CD4-positive, alpha-beta memory T cell (primary cell): ENCODE data around the gene NEAT1. TPM values are rescaled to one million over a fixed set of nuclear protein-coding genes. Genes with fewer than 3 reads are reported as not detected.
"Not testable (repeated sequence)": the region's sequence is repeated elsewhere in the genome, so short reads cannot be mapped to it uniquely, and the experiment has no call there.

Experiments
- CTCF ChIA-PET: fragments of 350-600 bp; sonication (Branson Sonifier 250); formaldehyde crosslinking; loops from one replicate; lab custom pipeline; 2021; ENCODE audit warnings: inconsistent platforms; ENCODE audit not compliant: partially characterized antibody; lab: Charles Lee
- POLR2A ChIA-PET: fragments of 350-600 bp; sonication (Branson Sonifier 250); formaldehyde crosslinking; loops from one replicate; lab custom pipeline; 2021; ENCODE audit not compliant: partially characterized antibody; lab: Charles Lee
- DNase-seq, 5 donors: peaks; one replicate each; pipeline versions ENCODE4 v3.0.0 to v3.0.0-alpha.2; 2020 to 2022; ENCODE audit warnings: mixed read lengths in 1 of 5
- H3K27ac ChIP-seq: one replicate; pipeline ENCODE4 v1.7.0; 2013; ENCODE audit warnings: low read depth, low read length
- H3K27me3 ChIP-seq: 2 replicates; pipeline ENCODE4 v1.7.0; 2013; ENCODE audit warnings: mild to moderate bottlenecking, low read length, moderate library complexity; ENCODE audit not compliant: insufficient read depth
- H3K36me3 ChIP-seq: 2 replicates; pipeline ENCODE4 v1.7.0; 2013; ENCODE audit warnings: mild to moderate bottlenecking, low read length, moderate library complexity; ENCODE audit not compliant: insufficient read depth
- H3K4me1 ChIP-seq: 2 replicates; pipeline ENCODE4 v1.7.0; 2013; ENCODE audit warnings: mild to moderate bottlenecking, low read length, moderate library complexity; ENCODE audit not compliant: insufficient read depth
- H3K4me3 ChIP-seq, 2 donors: one replicate each; pipeline ENCODE4 v1.7.0; 2013; ENCODE audit warnings: low read length in 2 of 2, mild to moderate bottlenecking in 1 of 2
- H3K9me3 ChIP-seq, 2 donors: one replicate each; pipeline ENCODE4 v1.7.0; 2013; ENCODE audit warnings: low read length in 2 of 2, control low read depth in 1 of 2; ENCODE audit not compliant: control insufficient read depth in 1 of 2
- H3K27ac Mint-ChIP-seq, 7 donors: one replicate each; pipeline ENCODE4 v1.8.0; 2020 to 2021; ENCODE audit warnings: mixed read lengths in 7 of 7, mild to moderate bottlenecking in 6 of 7, inconsistent platforms in 3 of 7, moderate library complexity in 3 of 7
- H3K27me3 Mint-ChIP-seq, 2 donors: one replicate each; pipeline ENCODE4 v1.8.0; 2020 to 2021; ENCODE audit warnings: mixed read lengths in 2 of 2
- H3K36me3 Mint-ChIP-seq, 2 donors: one replicate each; pipeline ENCODE4 v1.8.0; 2020 to 2021; ENCODE audit warnings: mixed read lengths in 2 of 2, inconsistent platforms in 1 of 2, mild to moderate bottlenecking in 1 of 2
- H3K4me1 Mint-ChIP-seq, 4 donors: one replicate each; pipeline ENCODE4 v1.8.0; 2020 to 2021; ENCODE audit warnings: mixed read lengths in 4 of 4, mild to moderate bottlenecking in 1 of 4
- H3K4me3 Mint-ChIP-seq, 8 donors: one replicate each; pipeline ENCODE4 v1.8.0; 2020 to 2021; ENCODE audit warnings: mixed read lengths in 8 of 8, mild to moderate bottlenecking in 7 of 8, moderate library complexity in 6 of 8, inconsistent platforms in 3 of 8
- H3K9me3 Mint-ChIP-seq, 8 donors: one replicate each; pipeline ENCODE4 v1.8.0; 2020 to 2021; ENCODE audit warnings: mixed read lengths in 8 of 8, mild to moderate bottlenecking in 5 of 8, inconsistent platforms in 3 of 8, moderate library complexity in 1 of 8
- intact Hi-C: fragments of 100-400 bp; cut with micrococcal nuclease; formaldehyde crosslinking; loops from one replicate; pipeline ENCODE4 v1.15.1; 2023
- polyA plus RNA-seq, 2 donors: library from polyadenylated mRNA; unstranded; fragments of 300-500 nt; fragmentation: Illumina TruSeq; gene quantifications; one replicate each; pipeline ENCODE4 v1.2.3, GENCODE V29; 2021
- total RNA-seq, 2 experiments: library from RNA; stranded (reverse); gene quantifications; one replicate each; pipeline ENCODE4 v1.2.3, GENCODE V29; 2021

NEAT1 gene
- total and polyA plus RNA-seq, 4 experiments from 2014 or later = 2.3 to 687 (median 344) TPM

- ChIA-PET CTCF (interaction anchor here (1.2 to 2.6 kb wide), 3 partner anchors 29 to 68 kb away, joined by 3 to 9 read pairs (median 3); no protein-coding TSS in a partner anchor), POLR2A (interaction anchor here (1.6 to 11.6 kb wide), 5 partner anchors 12 to 56 kb away, joined by 3 to 224 read pairs (median 23); partner anchors contain the start of genes MALAT1 and NEAT1)
- intact Hi-C loops = no loop called here
- no peak overlapping the region for H3K27ac ChIP-seq
- no peaks in the 10 kb centered on the region for H3K9me3 ChIP-seq
- H3K27me3 ChIP-seq = no peaks in the 10 kb centered on the region
- H3K27me3 Mint-ChIP-seq = no peaks in the 10 kb centered on the region
- peaks cover 6 to 14% of the 10 kb centered on the region in 2 donors for H3K36me3 Mint-ChIP-seq
- H3K4me1 ChIP-seq = no peaks in the 10 kb centered on the region
- H3K27ac Mint-ChIP-seq = peak overlapping the region in 5 of 7 donors; percentile 38 to 64 (median 53)
- DNase-seq = peak in 1 of 5 donors; percentile 33
- no peak overlapping the region for H3K4me3 ChIP-seq
- H3K9me3 Mint-ChIP-seq = peaks cover 0 to 6% (median 0%) of the 10 kb centered on the region in 8 donors
- peaks cover 15% of the 10 kb centered on the region for H3K36me3 ChIP-seq
- no peak overlapping the region for H3K4me3 Mint-ChIP-seq
- peaks cover 3 to 17% (median 4%) of the 10 kb centered on the region in 4 donors for H3K4me1 Mint-ChIP-seq
These were observed 26.0 kb downstream of the NEAT1 start for GRCh38 chr11:65448418-65449105.

GRCh38 chr11:65451301-65451700 lies 28.7 kb downstream of the NEAT1 start:
- H3K4me1 Mint-ChIP-seq = peaks cover 9 to 29% (median 16%) of the 10 kb centered on the region in 4 donors
- H3K27me3 ChIP-seq, POLR2A ChIA-PET, H3K36me3 ChIP-seq, H3K9me3 ChIP-seq, H3K4me3 ChIP-seq, H3K36me3 Mint-ChIP-seq, DNase-seq, H3K27ac ChIP-seq, H3K27me3 Mint-ChIP-seq, H3K27ac Mint-ChIP-seq, H3K4me3 Mint-ChIP-seq, CTCF ChIA-PET, H3K9me3 Mint-ChIP-seq, intact Hi-C loops: not testable (repeated sequence)
- peaks cover 12% of the 10 kb centered on the region for H3K4me1 ChIP-seq

- H3K4me3 ChIP-seq, DNase-seq, H3K36me3 ChIP-seq, H3K27ac Mint-ChIP-seq, H3K27me3 Mint-ChIP-seq, H3K9me3 Mint-ChIP-seq, H3K27ac ChIP-seq, intact Hi-C loops, H3K27me3 ChIP-seq, CTCF ChIA-PET, H3K4me3 Mint-ChIP-seq, H3K36me3 Mint-ChIP-seq, H3K9me3 ChIP-seq: not testable (repeated sequence)
- peaks cover 12% of the 10 kb centered on the region for H3K4me1 ChIP-seq
- peaks cover 13 to 34% (median 16%) of the 10 kb centered on the region in 4 donors for H3K4me1 Mint-ChIP-seq
- POLR2A ChIA-PET = interaction anchor here (1.0 to 1.1 kb wide), 3 partner anchors 28 to 65 kb away, joined by 3 read pairs; partner anchors contain the start of gene FRMD8
These were observed 29.7 kb downstream of the NEAT1 start for GRCh38 chr11:65452259-65452658.

- Histone ChIP-seq H3K4me3 (no peak overlapping the region), H3K36me3 (no peaks in the 10 kb centered on the region), H3K27me3 (no peaks in the 10 kb centered on the region), H3K9me3 (no peaks in the 10 kb centered on the region), H3K27ac (no peak overlapping the region), H3K4me1 (peaks cover 12% of the 10 kb centered on the region)
- ChIA-PET CTCF (no interaction called here), POLR2A (interaction anchor here (1.0 to 1.1 kb wide), 3 partner anchors 29 to 66 kb away, joined by 3 read pairs; partner anchors contain the start of gene FRMD8)
- H3K4me1 Mint-ChIP-seq = peaks cover 13 to 34% (median 16%) of the 10 kb centered on the region in 4 donors
- H3K4me3 Mint-ChIP-seq = peak overlapping the region in 1 of 8 donors; percentile 40
- DNase-seq = no peak
- no peaks in the 10 kb centered on the region for H3K36me3 Mint-ChIP-seq
- H3K27me3 Mint-ChIP-seq = no peaks in the 10 kb centered on the region
- intact Hi-C loops = no loop called here
- H3K9me3 Mint-ChIP-seq = peaks cover 0 to 2% (median 0%) of the 10 kb centered on the region in 8 donors
- peak overlapping the region in 5 of 7 donors; percentile 15 to 52 (median 41) for H3K27ac Mint-ChIP-seq
These were observed 30.4 kb downstream of the NEAT1 start for GRCh38 chr11:65452806-65453490.

DNA sequence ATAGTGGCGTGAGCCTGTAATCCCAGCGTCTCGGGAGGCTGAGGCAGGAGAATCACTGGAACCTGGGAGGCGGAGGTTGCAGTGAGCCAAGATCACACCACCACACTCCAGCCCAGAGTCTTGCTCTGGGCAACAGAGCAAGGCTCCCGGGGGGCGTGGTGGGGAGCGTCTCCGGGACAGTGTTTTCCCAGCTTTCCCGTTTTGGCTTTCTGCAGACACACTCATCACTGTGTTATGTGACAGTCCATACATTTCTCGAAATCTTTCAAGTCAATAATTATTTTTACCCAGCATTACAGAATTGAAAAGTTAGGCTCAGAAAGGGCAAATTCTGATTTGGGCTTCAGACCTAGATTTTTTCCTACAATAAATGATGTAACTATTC lies 31.7 kb downstream of the NEAT1 start:
- intact Hi-C loops = loop anchor here (2.0 kb wide), 1 partner anchor 18 kb away; no protein-coding TSS in a partner anchor
- peak overlapping the region; percentile 29 to 97 (median 86) for H3K27ac Mint-ChIP-seq
- no peaks in the 10 kb centered on the region for H3K9me3 ChIP-seq
- H3K36me3 ChIP-seq = no peaks in the 10 kb centered on the region
- peaks cover 12% of the 10 kb centered on the region for H3K4me1 ChIP-seq
- H3K27ac ChIP-seq = peak overlapping the region; percentile 64
- CTCF ChIA-PET = no interaction called here
- peaks cover 13 to 34% (median 16%) of the 10 kb centered on the region in 4 donors for H3K4me1 Mint-ChIP-seq
- no peaks in the 10 kb centered on the region for H3K36me3 Mint-ChIP-seq
- H3K4me3 ChIP-seq = peak overlapping the region in 1 of 2 donors; percentile 78
- peak overlapping the region; percentile 85 to 91 (median 88) for H3K4me3 Mint-ChIP-seq
- peaks cover 0 to 2% (median 0%) of the 10 kb centered on the region in 8 donors for H3K9me3 Mint-ChIP-seq
- POLR2A ChIA-PET = interaction anchor here (1.2 to 3.0 kb wide), 3 partner anchors 10 to 51 kb away, joined by 3 to 22 read pairs (median 12); partner anchors contain the start of gene MALAT1
- no peaks in the 10 kb centered on the region for H3K27me3 Mint-ChIP-seq
- no peaks in the 10 kb centered on the region for H3K27me3 ChIP-seq
- no peak for DNase-seq

GRCh38 chr11:65454696-65455456 lies 32.3 kb downstream of the NEAT1 start:
- DNase-seq = peak; percentile 55 to 76 (median 64)
- Histone ChIP-seq H3K4me3 (peak overlapping the region; percentile 78 to 84), H3K27ac (peak overlapping the region; percentile 64), H3K4me1 (peaks cover 12% of the 10 kb centered on the region), H3K9me3 (no peaks in the 10 kb centered on the region), H3K27me3 (no peaks in the 10 kb centered on the region), H3K36me3 (no peaks in the 10 kb centered on the region)
- CTCF ChIA-PET = no interaction called here
- Mint-ChIP-seq H3K27me3 (no peaks in the 10 kb centered on the region), H3K36me3 (no peaks in the 10 kb centered on the region), H3K4me3 (peak overlapping the region; percentile 85 to 91 (median 88)), H3K9me3 (peaks cover 0 to under 1% (median 0%) of the 10 kb centered on the region in 8 donors), H3K27ac (peak overlapping the region; percentile 84 to 97 (median 89)), H3K4me1 (peaks cover 11 to 34% (median 16%) of the 10 kb centered on the region in 4 donors)
- POLR2A ChIA-PET = interaction anchor here (0.6 to 3.0 kb wide), 9 partner anchors 8 to 118 kb away, joined by 3 to 22 read pairs (median 5); partner anchors contain the start of gene MALAT1
- intact Hi-C loops = loop anchor here (2.0 kb wide), 1 partner anchor 18 kb away; no protein-coding TSS in a partner anchor
